SK-N-MC (cell line): ENCODE data around the gene EXTL1.
"Not testable (repeated sequence)": the region's sequence is repeated elsewhere in the genome, so short reads cannot be mapped to it uniquely, and the experiment has no call there.

Experiments used
- DNase-seq: peaks from one replicate; pipeline ENCODE4 v3.0.0-alpha.2; 2011; ENCODE audit warnings: low read depth, low spot score
- H3K27ac ChIP-seq: fragments of 200-600 bp; sonication (generic); 2 replicates; pipeline ENCODE4 v1.5.1; 2016; ENCODE audit warnings: mixed run types
- H3K36me3 ChIP-seq: fragments of 200-600 bp; sonication (generic); 2 replicates; pipeline ENCODE4 v1.6.1; 2017; ENCODE audit warnings: antibody characterized with exemption, low read length, mixed read lengths; ENCODE audit not compliant: insufficient read depth
- H3K4me3 ChIP-seq: fragments of 200-600 bp; sonication (generic); 2 replicates; pipeline ENCODE4 v1.5.1; 2016
- H3K9ac ChIP-seq: fragments of 200-600 bp; sonication (generic); 2 replicates; pipeline ENCODE4 v1.8.0; 2017; ENCODE audit warnings: mixed run types, mixed read lengths; ENCODE audit not compliant: insufficient read length
- H3K9me3 ChIP-seq: fragments of 200-600 bp; sonication (generic); 2 replicates; pipeline ENCODE4 v1.6.1; 2017; ENCODE audit warnings: low read depth, mild to moderate bottlenecking, antibody characterized with exemption, low read length, moderate library complexity, mixed read lengths
- EZH2 ChIP-seq: fragments of 200-600 bp; sonication (generic); IDR thresholded peaks from one replicate; pipeline ENCODE4 v1.6.1; 2017; ENCODE audit warnings: antibody characterized with exemption
- FOXP2 ChIP-seq: optimal IDR thresholded peaks from 2 replicates; pipeline ENCODE3; 2011; ENCODE audit warnings: mild to moderate bottlenecking, moderate library complexity; ENCODE audit not compliant: insufficient read depth; ENCODE audit errors: extremely low read length, control extremely low read depth
- POLR2AphosphoS5 ChIP-seq: IDR thresholded peaks from 2 replicates; pipeline ENCODE4 v1.6.1; 2012; ENCODE audit warnings: mild to moderate bottlenecking, low read depth, low read length, borderline replicate concordance

Gene EXTL1

GRCh38 chr1:26021647-26022403, at the start of gene EXTL1:
Gene EXTL1 (plus strand): TSS chr1:26021775. CDS start chr1:26022647, 872 bp downstream.
- no peak within 1 kb of the TSS for H3K4me3 ChIP-seq
- TF ChIP-seq EZH2 (no peak), FOXP2 (no peak), POLR2AphosphoS5 (no peak)
- H3K27ac ChIP-seq: no peak within 1 kb of the TSS
- no peaks in the 10 kb centered on the region for H3K9me3 ChIP-seq
- DNase-seq: no peak
- H3K9ac ChIP-seq: no peak within 1 kb of the TSS
- no peaks in the 10 kb centered on the region for H3K36me3 ChIP-seq

GRCh38 chr1:25971811-25972180, 49.8 kb upstream of the EXTL1 start:
- no peak for DNase-seq
- Histone ChIP-seq H3K9ac (no peak overlapping the region), H3K36me3 (no peaks in the 10 kb centered on the region), H3K9me3 (no peaks in the 10 kb centered on the region), H3K4me3 (no peak overlapping the region), H3K27ac (no peak overlapping the region)
- TF ChIP-seq POLR2AphosphoS5: no peak
- TF ChIP-seq FOXP2: no peak
- no peak for TF ChIP-seq EZH2

- H3K9ac ChIP-seq: no peak overlapping the region
- H3K36me3 ChIP-seq: no peaks in the 10 kb centered on the region
- no peak for TF ChIP-seq POLR2AphosphoS5
- TF ChIP-seq FOXP2: no peak
- no peak for TF ChIP-seq EZH2
- H3K9me3 ChIP-seq: no peaks in the 10 kb centered on the region
- no peak for DNase-seq
- no peak overlapping the region for H3K4me3 ChIP-seq
- no peak overlapping the region for H3K27ac ChIP-seq
Observed at GRCh38 chr1:25973610-25974321, 47.8 kb upstream of the EXTL1 start.

GRCh38 chr1:25977801-25978200, 43.8 kb upstream of the EXTL1 start:
- peaks cover 5% of the 10 kb centered on the region; the same call in 1 of the 2 replicates for H3K36me3 ChIP-seq

GRCh38 chr1:25978403-25978802, 43.2 kb upstream of the EXTL1 start:
- Histone ChIP-seq H3K27ac (no peak overlapping the region), H3K36me3 (peaks cover 5% of the 10 kb centered on the region; the same call in 1 of the 2 replicates), H3K9me3 (no peaks in the 10 kb centered on the region), H3K4me3 (no peak overlapping the region), H3K9ac (no peak overlapping the region)
- no peak for DNase-seq
- TF ChIP-seq FOXP2: no peak
- TF ChIP-seq POLR2AphosphoS5: no peak
- no peak for TF ChIP-seq EZH2

More at GRCh38 chr1:25977801-25978200, 43.8 kb upstream of the EXTL1 start:
- Histone ChIP-seq H3K9ac (no peak overlapping the region), H3K9me3 (no peaks in the 10 kb centered on the region), H3K4me3 (no peak overlapping the region), H3K27ac (no peak overlapping the region)
- no peak for DNase-seq
- TF ChIP-seq EZH2: no peak
- no peak for TF ChIP-seq POLR2AphosphoS5
- TF ChIP-seq FOXP2: no peak

- H3K9me3 ChIP-seq: no peaks in the 10 kb centered on the region
- TF ChIP-seq FOXP2 (no peak), EZH2 (no peak), POLR2AphosphoS5 (no peak)
- H3K9ac ChIP-seq: no peak overlapping the region
- H3K36me3 ChIP-seq: peaks cover 5% of the 10 kb centered on the region; the same call in 1 of the 2 replicates
- H3K4me3 ChIP-seq: no peak overlapping the region
- no peak overlapping the region for H3K27ac ChIP-seq
- DNase-seq: no peak
Observed at GRCh38 chr1:25979210-25979609, 42.4 kb upstream of the EXTL1 start.

- Histone ChIP-seq H3K27ac (no peak overlapping the region), H3K9ac (no peak overlapping the region), H3K36me3 (peaks cover 5% of the 10 kb centered on the region; the same call in 1 of the 2 replicates), H3K9me3 (no peaks in the 10 kb centered on the region), H3K4me3 (no peak overlapping the region)
- TF ChIP-seq EZH2 (no peak), POLR2AphosphoS5 (no peak), FOXP2 (no peak)
- DNase-seq: no peak
Observed at GRCh38 chr1:25985171-25985570, 36.4 kb upstream of the EXTL1 start.

- Histone ChIP-seq H3K9ac (no peak overlapping the region), H3K4me3 (no peak overlapping the region), H3K9me3 (no peaks in the 10 kb centered on the region), H3K27ac (no peak overlapping the region), H3K36me3 (peaks cover 5% of the 10 kb centered on the region; the same call in 1 of the 2 replicates)
- DNase-seq: no peak
- no peak for TF ChIP-seq EZH2
- TF ChIP-seq POLR2AphosphoS5: no peak
- TF ChIP-seq FOXP2: no peak
Observed at GRCh38 chr1:25985670-25986069, 35.9 kb upstream of the EXTL1 start.

- not testable (repeated sequence) for H3K4me3 ChIP-seq, H3K27ac ChIP-seq, H3K36me3 ChIP-seq, H3K9me3 ChIP-seq, DNase-seq, H3K9ac ChIP-seq
Observed at GRCh38 chr1:25986773-25987172, 34.8 kb upstream of the EXTL1 start.
